ENCODE data around the gene FNDC10. TPM values are rescaled to one million over a fixed set of nuclear protein-coding genes. Genes with fewer than 3 reads are reported as not detected.
"Not testable (repeated sequence)": the region's sequence is repeated elsewhere in the genome, so short reads cannot be mapped to it uniquely, and the experiment has no call there.

FNDC10 gene
- total RNA-seq, 6 experiments from 2014 or later, result 1.6 to 4.0 (median 2.0) TPM

GRCh38 chr1:1596493-1597274 lies 3.3 kb downstream of the FNDC10 start:
- H3K9me3 Mint-ChIP-seq, result no peaks in the 10 kb centered on the region
- H3K27ac Mint-ChIP-seq, result no peak overlapping the region
- no peaks in the 10 kb centered on the region for H3K36me3 Mint-ChIP-seq (ENCODE audit: low read depth)
- no peak for DNase-seq
- peaks cover 7% of the 10 kb centered on the region for H3K27me3 Mint-ChIP-seq (ENCODE audit: insufficient read depth)
- H3K4me3 Mint-ChIP-seq, result no peak overlapping the region
- no peak for TF ChIP-seq CTCF (IDR thresholded peaks at IDR 0.05)
- H3K4me1 Mint-ChIP-seq (ENCODE audit: low read depth), result no peaks in the 10 kb centered on the region

GRCh38 chr1:1595341-1595740 lies 4.6 kb downstream of the FNDC10 start:
- not testable (repeated sequence) for H3K4me1 Mint-ChIP-seq (ENCODE audit: low read depth); H3K36me3 Mint-ChIP-seq (ENCODE audit: low read depth); H3K4me3 Mint-ChIP-seq; H3K27ac Mint-ChIP-seq; DNase-seq; H3K27me3 Mint-ChIP-seq (ENCODE audit: insufficient read depth); H3K9me3 Mint-ChIP-seq

GRCh38 chr1:1594602-1595260 lies 5.2 kb downstream of the FNDC10 start:
- H3K36me3 Mint-ChIP-seq (ENCODE audit: low read depth), result no peaks in the 10 kb centered on the region
- peaks cover 7% of the 10 kb centered on the region for H3K27me3 Mint-ChIP-seq (ENCODE audit: insufficient read depth)
- no peak overlapping the region for H3K4me3 Mint-ChIP-seq
- H3K9me3 Mint-ChIP-seq, result no peaks in the 10 kb centered on the region
- DNase-seq, result no peak
- H3K27ac Mint-ChIP-seq, result no peak overlapping the region
- no peaks in the 10 kb centered on the region for H3K4me1 Mint-ChIP-seq (ENCODE audit: low read depth)
- no peak for TF ChIP-seq CTCF (IDR thresholded peaks at IDR 0.05)

GRCh38 chr1:1593834-1594601 lies 5.9 kb downstream of the FNDC10 start:
- no peak overlapping the region for H3K27ac Mint-ChIP-seq
- H3K9me3 Mint-ChIP-seq, result no peaks in the 10 kb centered on the region
- TF ChIP-seq CTCF (IDR thresholded peaks at IDR 0.05), result no peak
- DNase-seq, result no peak
- H3K27me3 Mint-ChIP-seq (ENCODE audit: insufficient read depth), result peaks cover 7% of the 10 kb centered on the region
- no peaks in the 10 kb centered on the region for H3K4me1 Mint-ChIP-seq (ENCODE audit: low read depth)
- H3K4me3 Mint-ChIP-seq, result no peak overlapping the region
- no peaks in the 10 kb centered on the region for H3K36me3 Mint-ChIP-seq (ENCODE audit: low read depth)

GRCh38 chr1:1591452-1591851 lies 8.5 kb downstream of the FNDC10 start:
- TF ChIP-seq CTCF (IDR thresholded peaks at IDR 0.05), result no peak
- Mint-ChIP-seq H3K36me3 (ENCODE audit: low read depth) (no peaks in the 10 kb centered on the region), H3K4me1 (ENCODE audit: low read depth) (no peaks in the 10 kb centered on the region), H3K27ac (no peak overlapping the region), H3K4me3 (no peak overlapping the region), H3K9me3 (no peaks in the 10 kb centered on the region), H3K27me3 (ENCODE audit: insufficient read depth) (peaks cover 3% of the 10 kb centered on the region)
- DNase-seq, result no peak
